ENCODE results near the gene GSX1.

Gene GSX1

GRCh38 chr13:27770809-27771208, 21.5 kb upstream of the GSX1 start:
- Histone ChIP-seq H3K36me3 (no peaks in the 10 kb centered on the region), H3K9me3 (no peaks in the 10 kb centered on the region), H3K4me1 (no peaks in the 10 kb centered on the region), H3K4me3 (no peak overlapping the region), H3K27me3 (peaks cover 0 to 20% of the 10 kb centered on the region in 2 donors), H3K27ac (no peak overlapping the region)
- intact Hi-C loops (cut with DNase I; ENCODE audit: low total_unique reads): no loop called here
- TF ChIP-seq, protein P1, sequence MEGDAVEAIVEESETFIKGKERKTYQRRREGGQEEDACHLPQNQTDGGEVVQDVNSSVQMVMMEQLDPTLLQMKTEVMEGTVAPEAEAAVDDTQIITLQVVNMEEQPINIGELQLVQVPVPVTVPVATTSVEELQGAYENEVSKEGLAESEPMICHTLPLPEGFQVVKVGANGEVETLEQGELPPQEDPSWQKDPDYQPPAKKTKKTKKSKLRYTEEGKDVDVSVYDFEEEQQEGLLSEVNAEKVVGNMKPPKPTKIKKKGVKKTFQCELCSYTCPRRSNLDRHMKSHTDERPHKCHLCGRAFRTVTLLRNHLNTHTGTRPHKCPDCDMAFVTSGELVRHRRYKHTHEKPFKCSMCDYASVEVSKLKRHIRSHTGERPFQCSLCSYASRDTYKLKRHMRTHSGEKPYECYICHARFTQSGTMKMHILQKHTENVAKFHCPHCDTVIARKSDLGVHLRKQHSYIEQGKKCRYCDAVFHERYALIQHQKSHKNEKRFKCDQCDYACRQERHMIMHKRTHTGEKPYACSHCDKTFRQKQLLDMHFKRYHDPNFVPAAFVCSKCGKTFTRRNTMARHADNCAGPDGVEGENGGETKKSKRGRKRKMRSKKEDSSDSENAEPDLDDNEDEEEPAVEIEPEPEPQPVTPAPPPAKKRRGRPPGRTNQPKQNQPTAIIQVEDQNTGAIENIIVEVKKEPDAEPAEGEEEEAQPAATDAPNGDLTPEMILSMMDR (IDR thresholded peaks at IDR 0.05): no peak
- DNase-seq: no peak

DNA sequence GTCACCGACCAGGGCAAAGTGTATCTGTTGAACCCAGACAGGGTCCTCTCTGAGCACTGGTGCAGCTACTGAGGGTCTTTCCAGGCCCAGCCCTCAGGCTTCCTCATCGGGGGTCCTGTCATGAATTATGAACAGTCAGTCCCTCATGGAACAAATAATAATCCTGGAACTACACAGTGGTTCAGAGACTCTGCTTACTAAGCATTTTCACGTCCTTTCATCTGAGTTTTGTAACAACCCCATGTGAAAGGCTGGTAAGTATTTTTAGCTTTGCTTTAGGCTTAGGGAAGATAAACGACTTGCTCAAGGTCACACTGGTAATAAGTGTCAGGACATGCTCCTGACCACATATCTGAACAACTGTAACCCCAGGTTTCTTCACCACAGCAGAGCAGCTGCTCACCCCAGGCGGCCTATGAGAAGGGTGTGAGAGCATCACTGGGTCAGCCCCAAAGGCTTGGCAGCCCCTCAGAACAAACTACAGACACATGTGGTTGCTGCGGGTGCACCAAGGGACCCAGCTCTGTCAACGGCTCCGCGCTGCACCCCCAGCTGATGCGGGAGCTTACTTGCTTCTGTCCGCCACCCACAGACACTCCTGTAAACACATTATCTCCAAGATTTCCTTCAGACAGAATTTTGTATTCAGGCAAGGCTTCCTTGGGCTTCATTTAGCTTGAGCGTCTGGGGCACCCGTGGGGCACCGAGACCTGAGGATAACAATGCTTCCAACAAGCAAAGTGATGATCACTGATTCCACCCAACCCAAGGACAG, 19.4 kb upstream of the GSX1 start:
- Histone ChIP-seq H3K36me3 (no peaks in the 10 kb centered on the region), H3K27ac (no peak overlapping the region), H3K9me3 (no peaks in the 10 kb centered on the region), H3K4me3 (no peak overlapping the region), H3K4me1 (no peaks in the 10 kb centered on the region), H3K27me3 (peaks cover 0 to 24% of the 10 kb centered on the region in 2 donors)
- DNase-seq: no peak
- intact Hi-C loops (cut with DNase I; ENCODE audit: low total_unique reads): no loop called here
- TF ChIP-seq, protein P1 (IDR thresholded peaks at IDR 0.05): no peak

DNA sequence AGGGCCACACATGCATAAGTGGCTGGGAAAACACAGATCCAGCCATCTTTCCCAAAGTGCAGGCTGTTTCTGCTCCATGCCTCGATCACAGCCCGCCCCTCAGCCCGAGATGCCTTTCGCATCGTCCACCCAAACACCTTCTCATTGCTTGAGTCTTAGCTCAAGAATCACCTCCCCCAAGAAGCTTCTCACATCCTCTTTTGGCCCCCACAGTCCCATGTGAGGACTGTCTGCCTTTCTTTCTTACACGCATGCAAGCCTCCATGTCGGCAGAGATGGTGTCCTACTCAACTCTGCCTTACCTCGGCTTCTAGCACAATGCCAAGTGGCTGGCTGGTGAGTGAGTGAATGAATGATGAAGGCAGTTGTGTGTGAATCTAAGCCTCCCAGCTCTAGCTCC, 18.1 kb upstream of the GSX1 start:
- TF ChIP-seq, protein P1 (IDR thresholded peaks at IDR 0.05): no peak
- Histone ChIP-seq H3K27me3 (peaks cover 0 to 27% of the 10 kb centered on the region in 2 donors), H3K9me3 (no peaks in the 10 kb centered on the region), H3K36me3 (no peaks in the 10 kb centered on the region), H3K4me1 (no peaks in the 10 kb centered on the region), H3K4me3 (no peak overlapping the region), H3K27ac (no peak overlapping the region)
- intact Hi-C loops (cut with DNase I; ENCODE audit: low total_unique reads): no loop called here
- DNase-seq: no peak

DNA sequence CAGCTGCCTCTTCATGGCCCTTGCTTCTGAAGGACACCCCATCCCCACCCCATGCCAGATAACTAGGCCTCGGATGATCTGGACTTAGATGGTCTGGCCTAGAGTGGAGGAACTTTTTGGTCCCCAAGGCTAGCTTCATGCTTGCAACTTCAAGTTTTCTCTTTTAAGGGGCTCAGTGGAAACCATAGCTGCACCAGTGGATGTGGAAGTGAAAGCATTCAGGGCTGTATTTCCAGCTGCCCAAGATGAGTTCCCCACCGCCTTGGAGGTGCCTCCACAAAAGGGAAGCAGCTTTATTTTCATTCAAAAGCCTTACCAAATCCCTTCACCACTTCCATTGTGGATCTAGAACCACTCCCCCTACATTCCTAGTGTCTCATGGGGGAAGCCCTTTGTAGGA, 17.6 kb upstream of the GSX1 start:
- TF ChIP-seq, protein P1 (IDR thresholded peaks at IDR 0.05): no peak
- Histone ChIP-seq H3K4me3 (no peak overlapping the region), H3K9me3 (no peaks in the 10 kb centered on the region), H3K27ac (no peak overlapping the region), H3K27me3 (peaks cover 0 to 27% of the 10 kb centered on the region in 2 donors), H3K4me1 (no peaks in the 10 kb centered on the region), H3K36me3 (no peaks in the 10 kb centered on the region)
- intact Hi-C loops (cut with DNase I; ENCODE audit: low total_unique reads): no loop called here
- DNase-seq: no peak

- H3K27me3 ChIP-seq: peaks cover 0 to 29% of the 10 kb centered on the region in 2 donors
- H3K4me1 ChIP-seq: no peaks in the 10 kb centered on the region
- H3K4me3 ChIP-seq: no peak overlapping the region
- intact Hi-C loops (cut with DNase I; ENCODE audit: low total_unique reads): no loop called here
- no peak overlapping the region for H3K27ac ChIP-seq
- no peaks in the 10 kb centered on the region for H3K9me3 ChIP-seq
- no peak for DNase-seq
- no peaks in the 10 kb centered on the region for H3K36me3 ChIP-seq
- TF ChIP-seq, protein P1 (IDR thresholded peaks at IDR 0.05): no peak
Measured at GRCh38 chr13:27775943-27776342, 16.3 kb upstream of the GSX1 start.

Data from tibial artery (tissue), 4 donors.